Endothelial cell of umbilical vein (primary cell): ENCODE results near the gene RRP15. TPM values are rescaled to one million over a fixed set of nuclear protein-coding genes. Genes with fewer than 3 reads are reported as not detected.

ENCODE experiments used
- BruUV-seq: library from RNA; stranded (reverse); fragments of 400-500 nt; replicated peaks from 2 replicates; lab custom pipeline; 2021; lab: Mats Ljungman, UMichigan
- CTCF ChIA-PET: fragments of 300-600, 350-600 bp; sonication (Branson Sonifier 250); formaldehyde crosslinking; loops from one replicate; lab custom pipeline; 2021; ENCODE audit warnings: antibody characterized with exemption, inconsistent platforms; lab: Charles Lee
- POLR2A ChIA-PET: fragments of 300-600, 350-600 bp; sonication (Branson Sonifier 250); formaldehyde crosslinking; loops from one replicate; lab custom pipeline; 2021; ENCODE audit warnings: antibody characterized with exemption, inconsistent platforms; lab: Charles Lee
- DNase-seq: peaks from one replicate; pipeline ENCODE4 v3.0.0-alpha.2; 2011; ENCODE audit warnings: low read depth, low spot score
- FAIRE-seq: peaks from 2 replicates; lab custom pipeline; 2011; peaks lifted over from hg19 to GRCh38; lab: Jason Lieb, UNC
- H2AFZ ChIP-seq: 2 replicates; pipeline ENCODE4 v1.6.0; 2012; ENCODE audit warnings: low read depth, low read length, control low read depth, inconsistent platforms
- H3K27ac ChIP-seq: 2 replicates; pipeline ENCODE4 v1.5.1; 2011; ENCODE audit warnings: low read depth, mild to moderate bottlenecking, control low read depth, low read length, moderate library complexity; ENCODE audit not compliant: insufficient read depth
- H3K27me3 ChIP-seq, 2 experiments: 2 replicates each; pipeline versions ENCODE4 v1.6.0 to v1.6.1; 2011; ENCODE audit warnings: low read length in 2 of 2, mixed read lengths in 1 of 2; ENCODE audit not compliant: control insufficient read depth in 2 of 2, insufficient read depth in 2 of 2
- H3K36me3 ChIP-seq, 2 experiments: 2 replicates in 1 of 2; 3 replicates in 1 of 2; pipeline ENCODE4 v1.5.1; 2011; ENCODE audit warnings: low read length in 2 of 2, mild to moderate bottlenecking in 1 of 2, moderate library complexity in 1 of 2; ENCODE audit not compliant: control insufficient read depth in 2 of 2, insufficient read depth in 2 of 2; ENCODE audit errors: extremely low read depth in 1 of 2
- H3K4me1 ChIP-seq: 3 replicates; pipeline ENCODE4 v1.5.1; 2011; ENCODE audit warnings: mild to moderate bottlenecking, low read length; ENCODE audit not compliant: control insufficient read depth, insufficient read depth; ENCODE audit errors: extremely low read depth
- H3K4me2 ChIP-seq: 2 replicates; pipeline ENCODE4 v1.6.1; 2011; ENCODE audit warnings: low read length, control low read depth, mixed read lengths; ENCODE audit not compliant: insufficient read depth
- H3K4me3 ChIP-seq, 3 experiments: fragments of 200-600 bp in 1 of 3; sonication (generic), shearing (Covaris generic) in 1 of 3; replicated peaks in 1 of 3; 2 replicates each; pipeline ENCODE4 v1.5.1; 2011 to 2016; ENCODE audit warnings: control low read depth in 3 of 3, low read length in 3 of 3, mild to moderate bottlenecking in 2 of 3, inconsistent platforms in 1 of 3, low read depth in 1 of 3, moderate library complexity in 1 of 3; ENCODE audit not compliant: insufficient read depth in 1 of 3
- H3K79me2 ChIP-seq: 2 replicates; pipeline ENCODE4 v1.6.0; 2012; ENCODE audit warnings: low read length, inconsistent platforms; ENCODE audit not compliant: control insufficient read depth, insufficient read depth
- H3K9ac ChIP-seq: replicated peaks from 2 replicates; pipeline ENCODE3; 2011; ENCODE audit warnings: low read length, control low read depth; ENCODE audit not compliant: insufficient read depth; ENCODE audit errors: extremely low read depth
- H3K9me1 ChIP-seq: replicated peaks from 3 replicates; pipeline ENCODE4 v1.6.0; 2011; ENCODE audit warnings: mild to moderate bottlenecking, low read length; ENCODE audit not compliant: control insufficient read depth, insufficient read depth; ENCODE audit errors: extremely low read depth
- H3K9me3 ChIP-seq: replicated peaks from 2 replicates; pipeline ENCODE4 v1.5.1; 2012; ENCODE audit warnings: low read length, inconsistent platforms; ENCODE audit not compliant: control insufficient read depth, insufficient read depth
- H4K20me1 ChIP-seq: replicated peaks from 2 replicates; pipeline ENCODE3; 2011; ENCODE audit warnings: mild to moderate bottlenecking, low read length; ENCODE audit not compliant: control insufficient read depth, insufficient read depth; ENCODE audit errors: extremely low read depth
- CTCF ChIP-seq, 2 donors: IDR thresholded peaks; 1 replicate in 1 of 2; 2 replicates in 1 of 2; pipeline ENCODE4 v1.5.1; 2011; ENCODE audit warnings: low read length in 2 of 2, mild to moderate bottlenecking in 2 of 2, moderate library complexity in 2 of 2, control low read depth in 1 of 2, inconsistent platforms in 1 of 2, low read depth in 1 of 2; ENCODE audit not compliant: insufficient read depth in 1 of 2; ENCODE audit errors: extremely low read depth in 1 of 2
- EZH2 ChIP-seq: IDR thresholded peaks from 2 replicates; pipeline ENCODE4 v1.6.1; 2012; ENCODE audit warnings: borderline replicate concordance, low read depth, mild to moderate bottlenecking, moderate library complexity, low read length, inconsistent platforms; ENCODE audit not compliant: severe bottlenecking
- FOS ChIP-seq: IDR thresholded peaks from 2 replicates; pipeline ENCODE4 v1.6.1; 2011; ENCODE audit warnings: mild to moderate bottlenecking, low read length, moderate library complexity, borderline replicate concordance; ENCODE audit not compliant: insufficient read depth
- GATA2 ChIP-seq: IDR thresholded peaks from 2 replicates; pipeline ENCODE4 v1.7.0; 2011; ENCODE audit warnings: low read depth, mild to moderate bottlenecking, moderate library complexity, mixed read lengths, low read length; ENCODE audit not compliant: insufficient read length, insufficient read depth
- JUN ChIP-seq: IDR thresholded peaks from 2 replicates; pipeline ENCODE4 v1.6.1; 2011; ENCODE audit warnings: borderline replicate concordance, low read depth; ENCODE audit not compliant: insufficient read length, insufficient read depth
- MAX ChIP-seq: IDR thresholded peaks from 2 replicates; pipeline ENCODE4 v1.6.1; 2011; ENCODE audit not compliant: insufficient read depth, insufficient read length
- MYC ChIP-seq: IDR thresholded peaks from one replicate; pipeline ENCODE4 v1.6.1; 2011; ENCODE audit warnings: mild to moderate bottlenecking, low read depth, low read length
- POLR2A ChIP-seq: IDR thresholded peaks from 2 replicates; pipeline ENCODE4 v1.6.1; 2012; ENCODE audit warnings: low read depth, mild to moderate bottlenecking, control low read depth, low read length
- POLR2AphosphoS5 ChIP-seq: IDR thresholded peaks from 2 replicates; pipeline ENCODE4 v1.6.1; 2012; ENCODE audit warnings: low read depth, mild to moderate bottlenecking, control low read depth, low read length, moderate library complexity; ENCODE audit not compliant: insufficient read depth
- dilution Hi-C: fragments of 300-500 bp; cut with MboI; formaldehyde crosslinking; loops from one replicate; pipeline ENCODE4 v1.15.0; 2019; ENCODE audit warnings: low sequenced_read_pairs; ENCODE audit not compliant: extremely low pct_ligation_motif_present
- intact Hi-C: fragments of 100-400 bp; cut with micrococcal nuclease; formaldehyde crosslinking; loops from one replicate; pipeline ENCODE4 v1.10.0; 2022
- polyA plus RNA-seq, 4 experiments: library from polyadenylated mRNA; depleted of rRNA in 3 of 4; stranded (reverse) in 3 of 4; unstranded in 1 of 4; fragments of >200 nt; gene quantifications; 2 replicates each; pipeline versions ENCODE4 v1.2.1 to v1.2.3, GENCODE V29; 2011 to 2012; ENCODE audit warnings: missing spikeins in 1 of 4
- total RNA-seq: library from RNA; stranded (reverse); gene quantifications from 2 replicates; pipeline ENCODE4 v1.2.3, GENCODE V29; 2021

RRP15 gene
- total and polyA plus RNA-seq, 2 donors (not counting 3 experiments of a cell fraction or from before 2014, with no cell fraction given), result 1.0 to 17.3 TPM

GRCh38 chr1:218353656-218354055 lies 68.6 kb downstream of the RRP15 start:
- Histone ChIP-seq H3K36me3 (no peaks in the 10 kb centered on the region), H3K9me1 (no peaks in the 10 kb centered on the region), H3K27ac (no peak overlapping the region), H3K79me2 (no peaks in the 10 kb centered on the region), H3K9me3 (no peaks in the 10 kb centered on the region), H3K9ac (no peak overlapping the region), H3K4me2 (no peak overlapping the region), H3K27me3 (no peaks in the 10 kb centered on the region), H3K4me3 (no peak overlapping the region), H2AFZ (no peak overlapping the region), H4K20me1 (no peaks in the 10 kb centered on the region), H3K4me1 (peaks cover 27% of the 10 kb centered on the region)
- intact Hi-C loops, result no loop called here
- POLR2A ChIA-PET, result no interaction called here
- CTCF ChIA-PET, result interaction anchor here (1.1 to 1.8 kb wide), 2 partner anchors 13 to 24 kb away, joined by 3 to 8 read pairs; no protein-coding TSS in a partner anchor
- TF ChIP-seq FOS (no peak), MYC (no peak), MAX (no peak), POLR2A (no peak), CTCF (IDR thresholded peaks at IDR 0.05; ENCODE audit: extremely low read depth in 1 of 2, insufficient read depth in 1 of 2, low read depth in 1 of 2, low read length in 2 of 2) (no peak), JUN (no peak), GATA2 (no peak), EZH2 (no peak), POLR2AphosphoS5 (no peak)
- dilution Hi-C loops, result no loop called here
- DNase-seq, result no peak
- BruUV-seq, result no TSS peak
- FAIRE-seq, result no peak
